ENCODE data around the gene MISFA. TPM values are rescaled to one million over a fixed set of nuclear protein-coding genes. Genes with fewer than 3 reads are reported as not detected.

MISFA gene
- total and polyA plus RNA-seq, 8 donors, result 0.63 to 4.1 (median 1.4) TPM

DNA sequence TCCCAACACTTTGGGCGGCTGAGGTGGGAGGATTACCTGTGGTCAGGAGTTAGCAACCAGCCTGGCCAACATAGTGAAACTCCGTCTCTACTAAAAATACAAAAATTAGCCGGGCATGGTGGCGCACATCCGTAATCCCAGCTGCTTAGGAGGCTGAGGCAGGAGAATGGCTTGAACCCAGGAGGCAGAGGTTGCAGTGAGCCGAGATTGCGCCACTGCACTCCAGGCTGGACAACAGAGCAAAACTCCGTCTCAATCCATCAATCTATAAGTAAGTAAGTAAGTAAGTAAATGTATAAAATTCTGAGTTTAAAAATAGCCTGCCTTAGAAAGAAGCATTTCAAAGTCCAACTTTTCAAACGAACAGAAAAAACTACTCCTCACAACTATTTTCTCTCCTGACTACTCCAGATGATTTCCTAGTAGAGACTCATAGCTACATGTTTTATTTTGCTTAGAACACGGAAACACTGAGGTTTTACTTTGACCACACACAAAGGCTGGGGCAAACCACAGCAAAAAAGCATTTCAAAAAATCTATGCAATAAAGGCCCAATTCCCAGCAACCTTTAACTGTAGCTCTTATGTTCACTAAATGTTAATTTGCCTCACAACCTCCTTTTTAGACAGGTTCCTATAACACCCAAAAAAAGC, 18.2 kb downstream of the MISFA start:
- FAIRE-seq (no peak), DNase-seq (no peak), ATAC-seq (peak in 2 of 4 donors; percentile 47 to 48)
- 71 to 72% methylated on average over 10 of the region's 10 CpGs for WGBS, 2 donors
- intact Hi-C loops (cut with DNase I), result no loop called here
- TF ChIP-seq, protein P1, sequence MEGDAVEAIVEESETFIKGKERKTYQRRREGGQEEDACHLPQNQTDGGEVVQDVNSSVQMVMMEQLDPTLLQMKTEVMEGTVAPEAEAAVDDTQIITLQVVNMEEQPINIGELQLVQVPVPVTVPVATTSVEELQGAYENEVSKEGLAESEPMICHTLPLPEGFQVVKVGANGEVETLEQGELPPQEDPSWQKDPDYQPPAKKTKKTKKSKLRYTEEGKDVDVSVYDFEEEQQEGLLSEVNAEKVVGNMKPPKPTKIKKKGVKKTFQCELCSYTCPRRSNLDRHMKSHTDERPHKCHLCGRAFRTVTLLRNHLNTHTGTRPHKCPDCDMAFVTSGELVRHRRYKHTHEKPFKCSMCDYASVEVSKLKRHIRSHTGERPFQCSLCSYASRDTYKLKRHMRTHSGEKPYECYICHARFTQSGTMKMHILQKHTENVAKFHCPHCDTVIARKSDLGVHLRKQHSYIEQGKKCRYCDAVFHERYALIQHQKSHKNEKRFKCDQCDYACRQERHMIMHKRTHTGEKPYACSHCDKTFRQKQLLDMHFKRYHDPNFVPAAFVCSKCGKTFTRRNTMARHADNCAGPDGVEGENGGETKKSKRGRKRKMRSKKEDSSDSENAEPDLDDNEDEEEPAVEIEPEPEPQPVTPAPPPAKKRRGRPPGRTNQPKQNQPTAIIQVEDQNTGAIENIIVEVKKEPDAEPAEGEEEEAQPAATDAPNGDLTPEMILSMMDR (IDR thresholded peaks at IDR 0.05), result no peak
- Histone ChIP-seq H3K36me3 (peaks cover 3 to 27% (median 16%) of the 10 kb centered on the region in 3 donors), H3K4me1 (peaks cover 4 to 18% (median 16%) of the 10 kb centered on the region in 3 donors), H3K4me3 (no peak overlapping the region), H3K27ac (peak overlapping the region in 1 of 4 donors; percentile 3), H3K27me3 (no peaks in the 10 kb centered on the region), H3K9me3 (no peaks in the 10 kb centered on the region)

GRCh38 chr11:18618342-18619025, 18.9 kb downstream of the MISFA start:
- DNase-seq, result no peak
- FAIRE-seq, result peak; percentile 9
- intact Hi-C loops (cut with DNase I), result no loop called here
- 18% methylated on average over 5 of the region's 5 CpGs for WGBS, 2 donors
- Histone ChIP-seq H3K27ac (peak overlapping the region in 1 of 4 donors; percentile 3), H3K36me3 (peaks cover 3 to 26% (median 16%) of the 10 kb centered on the region in 3 donors), H3K27me3 (no peaks in the 10 kb centered on the region), H3K9me3 (no peaks in the 10 kb centered on the region), H3K4me1 (peaks cover 4 to 18% (median 16%) of the 10 kb centered on the region in 3 donors), H3K4me3 (no peak overlapping the region)
- peak in 3 of 4 donors; percentile 68 to 80 (median 75) for ATAC-seq
- TF ChIP-seq, protein P1 (IDR thresholded peaks at IDR 0.05), result no peak

- H3K36me3 ChIP-seq, result no peaks in the 10 kb centered on the region
- no peak overlapping the region for H3K4me3 ChIP-seq
- peaks cover 4 to 8% (median 6%) of the 10 kb centered on the region in 3 donors for H3K4me1 ChIP-seq
- no peak for DNase-seq
- no peaks in the 10 kb centered on the region for H3K27me3 ChIP-seq
- H3K27ac ChIP-seq, result no peak overlapping the region
- TF ChIP-seq, protein P1 (IDR thresholded peaks at IDR 0.05), result no peak
- FAIRE-seq, result no peak
- intact Hi-C loops (cut with DNase I), result no loop called here
- H3K9me3 ChIP-seq, result no peaks in the 10 kb centered on the region
- no peak for ATAC-seq
- 94 to 97% methylated on average over 2 of the region's 2 CpGs for WGBS, 2 donors
Observed at GRCh38 chr11:18623707-18624106, 24.1 kb downstream of the MISFA start.

GRCh38 chr11:18624161-18624560, 24.6 kb downstream of the MISFA start:
- Histone ChIP-seq H3K27ac (no peak overlapping the region), H3K9me3 (no peaks in the 10 kb centered on the region), H3K36me3 (no peaks in the 10 kb centered on the region), H3K27me3 (no peaks in the 10 kb centered on the region), H3K4me1 (peaks cover 0 to 4% (median 1%) of the 10 kb centered on the region in 3 donors), H3K4me3 (no peak overlapping the region)
- 93 to 100% methylated on average over 1 of the region's 1 CpG for WGBS, 2 donors
- TF ChIP-seq, protein P1 (IDR thresholded peaks at IDR 0.05), result no peak
- intact Hi-C loops (cut with DNase I), result no loop called here
- FAIRE-seq, result no peak
- ATAC-seq, result no peak
- no peak for DNase-seq

GRCh38 chr11:18632841-18633240, 33.3 kb downstream of the MISFA start:
- peak overlapping the region in 1 of 4 donors; percentile 89 for H3K4me3 ChIP-seq
- peaks cover 7 to 12% (median 11%) of the 10 kb centered on the region in 3 donors for H3K4me1 ChIP-seq
- intact Hi-C loops (cut with DNase I), result no loop called here
- no peaks in the 10 kb centered on the region for H3K36me3 ChIP-seq
- H3K9me3 ChIP-seq, result no peaks in the 10 kb centered on the region
- DNase-seq (no peak), FAIRE-seq (no peak), ATAC-seq (no peak)
- no peak overlapping the region for H3K27ac ChIP-seq
- H3K27me3 ChIP-seq, result no peaks in the 10 kb centered on the region
- WGBS, 2 donors, result 22 to 32% methylated on average over 2 of the region's 2 CpGs
- TF ChIP-seq, protein P1 (IDR thresholded peaks at IDR 0.05), result no peak
